Activated CD8-positive, alpha-beta memory T cell treated with anti-CD3 and anti-CD28 coated beads for 48 hours (primary cell): ENCODE results near the gene GABPB1.
A peak's percentile ranks its signal among the peaks of the same experiment; 100 is the strongest.
"Not testable (repeated sequence)": the region's sequence is repeated elsewhere in the genome, so short reads cannot be mapped to it uniquely, and the experiment has no call there.

ENCODE experiments used
- DNase-seq, 3 experiments: peaks; one replicate each; pipeline ENCODE4 v3.0.0-alpha.2; 2020; ENCODE audit warnings: low read depth in 2 of 3, low spot score in 2 of 3

Gene GABPB1

GRCh38 chr15:50354838-50355618 lies at the start of gene GABPB1:
Gene GABPB1 (minus strand): TSS chr15:50355198. CDS start chr15:50309798, 45,400 bp downstream.
- peak; percentile 77 to 84 (median 84) for DNase-seq

DNA sequence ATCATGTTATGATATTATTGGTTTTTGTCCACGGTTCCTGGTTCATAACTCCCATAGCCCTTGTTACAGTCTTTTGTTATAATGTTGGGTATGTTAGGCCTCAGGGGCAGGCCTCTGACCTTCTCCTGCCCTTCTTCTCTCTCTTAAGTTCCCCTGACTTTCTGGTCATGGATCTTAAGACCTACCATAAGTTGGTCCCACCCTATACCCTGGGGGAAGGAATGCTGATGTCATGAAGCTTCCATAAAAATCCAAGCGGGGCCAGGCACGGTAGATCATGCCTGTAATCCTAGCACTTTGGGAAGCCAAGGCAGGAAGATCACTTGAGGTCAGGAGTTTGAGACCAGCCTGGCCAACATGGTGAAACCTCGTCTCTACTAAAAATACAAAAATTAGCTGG lies 36.6 kb upstream of the GABPB1 start:
- not testable (repeated sequence) for DNase-seq

GRCh38 chr15:50390554-50391264 lies 35.7 kb upstream of the GABPB1 start:
- no peak for DNase-seq

GRCh38 chr15:50382408-50382807 lies 27.4 kb upstream of the GABPB1 start:
- DNase-seq, result not testable (repeated sequence)

DNA sequence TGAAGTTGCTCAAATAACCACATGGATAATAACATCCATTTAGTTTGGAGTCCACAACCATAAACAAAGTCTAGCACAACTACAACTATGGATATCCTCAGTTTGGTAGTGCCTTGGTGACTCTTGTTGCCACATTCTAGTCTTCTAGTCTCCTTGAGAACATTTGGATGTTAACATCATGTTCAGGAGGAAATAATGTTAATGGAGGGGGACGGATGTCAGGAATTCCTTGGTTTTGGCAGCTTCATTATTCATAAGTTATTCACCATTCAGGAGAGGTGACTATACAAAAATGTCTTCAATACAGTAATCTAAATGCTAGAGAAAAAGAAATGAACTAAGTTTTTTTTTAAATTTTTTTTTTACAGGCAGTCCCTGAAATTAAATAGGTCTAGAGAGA lies 26.4 kb upstream of the GABPB1 start:
- no peak for DNase-seq

DNA sequence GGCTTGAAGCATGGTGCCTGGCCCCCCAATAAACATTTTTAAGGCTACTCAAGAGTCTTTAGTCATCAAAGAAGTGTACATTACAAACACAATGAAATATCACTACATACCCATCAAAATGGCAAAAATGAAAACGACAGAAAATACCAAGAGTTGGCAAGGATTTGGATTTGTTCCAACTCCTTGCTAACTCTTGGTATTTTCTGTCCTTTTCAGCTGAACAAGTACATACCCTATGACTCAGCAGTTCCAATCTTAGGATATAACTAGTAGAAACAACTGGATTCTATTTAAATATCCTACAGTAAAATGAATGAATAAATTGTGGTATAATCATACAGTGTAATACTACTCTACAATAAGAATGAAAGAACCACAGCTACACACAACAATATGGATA lies 25.1 kb upstream of the GABPB1 start:
- no peak for DNase-seq

- not testable (repeated sequence) for DNase-seq
These were observed 24.4 kb upstream of the GABPB1 start for GRCh38 chr15:50379413-50379812.

- no peak for DNase-seq
These were observed 23.8 kb upstream of the GABPB1 start for GRCh38 chr15:50378776-50379175.

DNA sequence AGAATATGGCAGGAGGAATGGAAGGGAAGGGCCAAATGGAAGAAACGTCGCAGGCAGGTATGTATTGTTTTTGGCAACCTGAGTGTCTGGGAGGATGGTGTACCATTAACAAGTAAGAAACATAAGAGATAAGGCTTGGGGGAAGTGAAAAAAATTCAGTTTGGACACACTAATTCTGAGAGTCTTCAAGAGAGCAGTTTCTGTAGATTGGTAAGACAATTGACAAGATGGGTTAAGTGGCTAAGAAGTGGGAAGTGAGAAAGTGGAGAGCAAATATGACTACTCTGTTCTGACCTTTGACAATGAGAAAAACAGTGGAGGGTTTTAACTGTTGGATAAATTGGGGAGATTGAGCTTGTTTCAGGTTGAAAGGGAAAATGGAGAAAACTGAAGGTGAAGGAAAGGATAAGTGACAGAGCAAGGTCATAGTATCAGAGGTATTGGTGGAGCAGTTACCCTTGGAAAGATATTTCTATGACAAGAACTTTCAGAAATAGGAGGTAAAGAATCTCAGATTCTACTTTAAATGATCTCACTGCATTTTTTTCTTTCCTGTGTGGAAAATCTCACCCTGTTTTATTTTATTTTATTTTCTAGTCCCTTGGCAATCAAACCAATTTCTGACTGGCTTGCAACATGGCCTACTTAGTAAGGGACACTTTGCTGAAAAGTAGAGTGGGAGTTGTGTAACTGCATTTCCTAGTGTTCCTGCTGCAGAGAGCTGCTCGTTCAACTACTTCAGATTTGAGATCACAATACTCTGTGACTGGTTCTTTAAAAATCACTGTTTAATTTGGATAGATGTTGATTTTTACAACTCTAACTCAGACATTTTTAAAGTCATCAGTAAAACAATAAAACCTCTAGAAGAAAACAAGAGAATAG lies 23.1 kb upstream of the GABPB1 start:
- no peak for DNase-seq

GRCh38 chr15:50369564-50369963 lies 14.6 kb upstream of the GABPB1 start:
- DNase-seq, result not testable (repeated sequence)

DNA sequence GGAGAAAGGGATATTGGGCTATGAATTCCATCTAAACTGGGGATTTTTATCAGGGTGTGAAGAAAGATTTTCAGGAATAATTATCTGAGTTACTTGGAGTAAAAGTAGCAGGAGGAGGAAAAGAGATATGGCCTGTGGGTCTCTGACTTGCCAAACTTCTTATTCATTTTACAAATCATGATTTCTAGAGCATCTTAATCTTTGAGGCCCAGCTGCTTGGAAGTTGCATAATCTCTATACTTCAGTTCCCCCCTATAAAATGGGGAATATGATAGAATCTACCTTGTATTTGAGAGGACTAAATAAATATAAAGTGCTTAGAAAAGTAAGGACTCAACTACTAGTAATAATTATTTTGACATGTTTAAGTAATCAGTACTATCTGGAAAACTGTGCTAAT lies 11.0 kb upstream of the GABPB1 start:
- no peak for DNase-seq

- no peak for DNase-seq
These were observed 10.6 kb upstream of the GABPB1 start for GRCh38 chr15:50365570-50365969.

DNA sequence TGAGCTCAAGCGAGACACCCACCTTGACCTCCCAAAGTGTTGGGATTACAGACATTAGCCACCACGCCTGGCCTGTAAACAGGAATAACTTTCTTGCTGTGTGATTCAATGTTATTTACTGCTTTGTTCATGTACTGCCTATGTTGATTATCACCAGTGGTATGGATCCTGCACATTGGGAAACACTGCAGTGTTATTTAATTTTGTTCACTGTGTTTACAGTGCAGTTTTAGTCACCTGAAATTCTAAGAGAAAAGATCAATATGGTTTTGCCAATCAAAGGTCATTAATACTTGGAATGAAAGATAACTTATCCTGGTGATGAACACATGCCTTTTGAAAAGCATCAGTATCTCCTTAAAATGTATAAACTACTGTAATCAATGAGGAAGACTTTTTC lies 8.6 kb upstream of the GABPB1 start:
- DNase-seq, result no peak

DNA sequence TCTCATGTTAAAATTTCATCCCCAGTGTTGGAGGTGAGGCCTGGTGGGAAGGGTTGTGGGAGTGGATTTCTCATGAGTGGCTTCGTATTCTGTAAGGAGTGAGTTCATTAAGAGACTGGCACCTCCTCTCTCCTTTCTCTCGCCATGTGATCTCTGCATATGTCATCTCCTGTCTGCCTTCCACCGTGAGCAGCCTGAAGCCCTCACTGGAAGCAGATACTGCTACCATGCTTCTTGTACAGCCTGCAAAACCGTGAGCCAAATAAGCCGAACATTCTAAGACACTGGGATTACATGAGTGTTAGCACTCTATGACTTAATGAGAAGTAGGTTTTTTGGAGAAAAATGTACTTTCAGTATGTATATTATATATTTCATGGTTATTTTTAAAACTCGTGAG lies 6.8 kb upstream of the GABPB1 start:
- DNase-seq, result no peak

GRCh38 chr15:50358845-50359244 lies 3.8 kb upstream of the GABPB1 start:
- DNase-seq, result no peak

- no peak for DNase-seq
These were observed 982 bp upstream of the GABPB1 start for GRCh38 chr15:50355980-50356379.

DNA sequence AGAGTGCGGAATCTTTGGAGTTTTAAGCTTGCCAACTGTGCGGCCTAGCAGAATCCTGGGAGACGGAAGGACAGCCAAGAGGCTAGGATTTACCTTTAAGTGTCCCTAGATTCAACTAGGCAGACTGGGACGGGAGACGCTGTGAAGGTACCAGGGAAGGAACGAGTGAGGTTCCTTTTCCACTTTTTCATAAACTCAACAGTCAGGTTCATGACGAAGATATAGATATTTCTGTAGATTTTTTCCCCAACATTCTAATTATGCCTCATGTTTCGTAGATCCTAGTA lies 564 bp upstream of the GABPB1 start:
- DNase-seq, result no peak

- peak; percentile 17 to 42 (median 31) for DNase-seq
These were observed 792 bp downstream of the GABPB1 start for GRCh38 chr15:50353975-50354837.

- no peak for DNase-seq
These were observed 1.6 kb downstream of the GABPB1 start for GRCh38 chr15:50353251-50353974.

DNA sequence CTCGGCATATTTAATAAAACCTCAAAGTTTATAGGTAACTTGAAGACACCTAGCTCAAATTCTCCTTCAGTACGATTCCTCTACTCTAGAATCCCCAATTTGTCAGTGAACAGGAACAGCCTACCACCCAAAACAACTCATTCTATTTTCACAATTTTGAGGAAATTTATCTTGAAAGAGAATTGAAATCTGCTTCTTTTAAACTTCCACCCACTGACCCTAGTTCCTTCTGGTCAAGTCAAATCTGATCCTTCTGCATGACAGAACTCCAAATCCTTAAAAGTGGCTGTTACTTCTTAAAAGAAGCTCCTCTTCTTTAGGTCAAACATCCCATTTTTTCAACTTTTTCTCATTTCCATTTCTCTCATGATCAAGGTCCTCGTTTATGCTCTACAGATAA lies 4.4 kb downstream of the GABPB1 start:
- no peak for DNase-seq
